Endothelial cell (in vitro differentiated cells): ENCODE data around the gene TRMT1L. TPM values are rescaled to one million over a fixed set of nuclear protein-coding genes. Genes with fewer than 3 reads are reported as not detected.

ENCODE experiments used
- DNase-seq: peaks from one replicate; pipeline ENCODE4 v3.0.0; 2021; ENCODE audit warnings: low spot score
- H3K27ac Mint-ChIP-seq: one replicate; pipeline ENCODE4 v1.8.0; 2021; ENCODE audit warnings: mixed read lengths, inconsistent platforms; ENCODE audit not compliant: unreplicated experiment
- H3K27me3 Mint-ChIP-seq: one replicate; pipeline ENCODE4 v1.8.0; 2021; ENCODE audit warnings: mild to moderate bottlenecking, moderate library complexity, mixed read lengths, inconsistent platforms; ENCODE audit not compliant: unreplicated experiment
- H3K36me3 Mint-ChIP-seq: one replicate; pipeline ENCODE4 v1.8.0; 2021; ENCODE audit warnings: mild to moderate bottlenecking, low read depth, mixed read lengths, inconsistent platforms; ENCODE audit not compliant: unreplicated experiment
- H3K4me1 Mint-ChIP-seq: one replicate; pipeline ENCODE4 v1.8.0; 2021; ENCODE audit warnings: mild to moderate bottlenecking, mixed read lengths, inconsistent platforms; ENCODE audit not compliant: unreplicated experiment
- H3K4me3 Mint-ChIP-seq: one replicate; pipeline ENCODE4 v1.8.0; 2021; ENCODE audit warnings: mild to moderate bottlenecking, mixed read lengths, inconsistent platforms; ENCODE audit not compliant: unreplicated experiment
- H3K9me3 Mint-ChIP-seq: one replicate; pipeline ENCODE4 v1.8.0; 2021; ENCODE audit warnings: mixed read lengths, inconsistent platforms; ENCODE audit not compliant: unreplicated experiment
- total RNA-seq: library from RNA; stranded (reverse); fragmentation: NEBNext Ultra II Directional; extraction: Animal tissue kit (Norgen Biotek cat#: 25700); gene quantifications from one replicate; pipeline ENCODE4 v1.2.1, GENCODE V29; 2021; ENCODE audit not compliant: unreplicated experiment
- TF ChIP-seq, protein P1 (sequence below): fragments of 200-600 bp; sonication (generic); IDR thresholded peaks from one replicate; pipeline ENCODE4 v1.5.0; 2021; ENCODE audit warnings: antibody characterized with exemption; ENCODE audit not compliant: unreplicated experiment

Gene TRMT1L
- total RNA-seq, 1 donor from 2014 or later: 17.4 TPM

DNA sequence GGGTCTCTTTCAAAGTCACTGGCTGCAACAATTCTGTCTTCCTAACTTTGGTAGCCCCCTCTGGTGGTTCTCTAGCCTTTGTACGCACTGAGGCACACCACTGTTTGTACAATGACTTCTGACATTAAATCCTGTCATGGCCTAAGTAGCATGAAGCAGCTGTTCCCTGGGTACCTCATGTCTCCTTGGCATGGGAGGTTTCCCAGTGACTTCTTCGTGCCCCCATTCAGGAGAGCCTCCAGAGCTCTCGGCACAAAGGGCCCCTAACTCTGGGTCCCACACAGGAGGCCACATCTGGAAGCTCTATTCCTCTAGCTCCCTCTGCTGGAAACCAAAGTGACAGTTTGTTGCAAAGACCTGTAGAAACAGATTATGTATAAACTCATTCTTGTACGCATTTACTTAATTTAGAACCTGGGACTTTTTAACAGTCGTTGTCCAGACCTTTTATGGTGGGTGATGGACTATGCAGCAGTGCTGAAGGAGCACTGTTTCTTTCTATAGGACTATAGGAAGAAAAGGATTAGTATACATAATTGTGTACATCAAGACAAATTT lies 13.6 kb upstream of the TRMT1L start:
- no peak overlapping the region for H3K4me3 Mint-ChIP-seq
- H3K27me3 Mint-ChIP-seq: no peaks in the 10 kb centered on the region
- H3K27ac Mint-ChIP-seq: no peak overlapping the region
- no peaks in the 10 kb centered on the region for H3K36me3 Mint-ChIP-seq
- TF ChIP-seq, protein P1, sequence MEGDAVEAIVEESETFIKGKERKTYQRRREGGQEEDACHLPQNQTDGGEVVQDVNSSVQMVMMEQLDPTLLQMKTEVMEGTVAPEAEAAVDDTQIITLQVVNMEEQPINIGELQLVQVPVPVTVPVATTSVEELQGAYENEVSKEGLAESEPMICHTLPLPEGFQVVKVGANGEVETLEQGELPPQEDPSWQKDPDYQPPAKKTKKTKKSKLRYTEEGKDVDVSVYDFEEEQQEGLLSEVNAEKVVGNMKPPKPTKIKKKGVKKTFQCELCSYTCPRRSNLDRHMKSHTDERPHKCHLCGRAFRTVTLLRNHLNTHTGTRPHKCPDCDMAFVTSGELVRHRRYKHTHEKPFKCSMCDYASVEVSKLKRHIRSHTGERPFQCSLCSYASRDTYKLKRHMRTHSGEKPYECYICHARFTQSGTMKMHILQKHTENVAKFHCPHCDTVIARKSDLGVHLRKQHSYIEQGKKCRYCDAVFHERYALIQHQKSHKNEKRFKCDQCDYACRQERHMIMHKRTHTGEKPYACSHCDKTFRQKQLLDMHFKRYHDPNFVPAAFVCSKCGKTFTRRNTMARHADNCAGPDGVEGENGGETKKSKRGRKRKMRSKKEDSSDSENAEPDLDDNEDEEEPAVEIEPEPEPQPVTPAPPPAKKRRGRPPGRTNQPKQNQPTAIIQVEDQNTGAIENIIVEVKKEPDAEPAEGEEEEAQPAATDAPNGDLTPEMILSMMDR: peak; percentile 64
- DNase-seq: peak; percentile 49
- H3K9me3 Mint-ChIP-seq: no peaks in the 10 kb centered on the region
- peaks cover 13% of the 10 kb centered on the region for H3K4me1 Mint-ChIP-seq

DNA sequence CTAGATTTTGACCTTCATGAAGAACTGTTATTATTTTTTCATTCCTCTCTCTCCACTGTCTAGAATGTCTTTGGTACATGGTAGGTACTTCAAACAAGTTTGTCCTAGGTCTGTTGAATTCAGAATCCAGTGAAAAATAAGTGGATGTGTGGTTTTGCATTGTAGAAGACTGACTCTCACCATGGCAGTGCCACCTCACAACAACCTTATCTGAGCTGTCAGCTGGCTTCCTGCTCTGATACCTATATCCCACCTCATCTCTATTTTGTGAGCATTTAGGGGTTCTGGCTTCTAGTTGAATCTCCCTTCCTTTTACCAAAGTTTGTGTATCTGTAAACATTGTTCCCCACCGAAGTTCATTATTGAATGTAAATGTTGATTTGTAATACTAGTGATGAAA lies 9.4 kb upstream of the TRMT1L start:
- TF ChIP-seq, protein P1: no peak
- no peaks in the 10 kb centered on the region for H3K9me3 Mint-ChIP-seq
- H3K36me3 Mint-ChIP-seq: peaks cover 7% of the 10 kb centered on the region
- peaks cover 19% of the 10 kb centered on the region for H3K4me1 Mint-ChIP-seq
- peak overlapping the region; percentile 9 for H3K4me3 Mint-ChIP-seq
- H3K27me3 Mint-ChIP-seq: no peaks in the 10 kb centered on the region
- peak overlapping the region; percentile 94 for H3K27ac Mint-ChIP-seq
- DNase-seq: no peak

DNA sequence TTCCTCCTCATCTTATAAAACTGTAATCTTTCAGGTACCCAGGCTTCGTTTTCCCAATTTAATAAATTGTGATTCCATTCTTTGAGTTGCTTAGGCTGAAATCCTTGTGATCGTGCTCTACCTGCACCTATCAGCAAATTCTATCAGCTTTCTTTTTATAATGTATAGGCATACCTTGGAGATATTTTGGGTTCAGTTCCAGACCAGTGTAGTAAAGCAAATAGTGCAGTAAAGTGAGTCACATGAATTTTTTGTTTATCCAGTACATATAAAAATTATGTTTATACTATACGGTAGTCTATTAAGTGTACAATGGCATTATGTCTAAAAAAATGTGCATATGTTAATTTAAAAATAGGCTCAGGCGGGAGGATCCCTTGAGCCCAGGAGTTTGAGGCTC lies 5.7 kb upstream of the TRMT1L start:
- TF ChIP-seq, protein P1: no peak
- no peak for DNase-seq
- Mint-ChIP-seq H3K27me3 (peaks cover 4% of the 10 kb centered on the region), H3K9me3 (no peaks in the 10 kb centered on the region), H3K4me3 (no peak overlapping the region), H3K36me3 (peaks cover 10% of the 10 kb centered on the region), H3K4me1 (peaks cover 28% of the 10 kb centered on the region), H3K27ac (no peak overlapping the region)

DNA sequence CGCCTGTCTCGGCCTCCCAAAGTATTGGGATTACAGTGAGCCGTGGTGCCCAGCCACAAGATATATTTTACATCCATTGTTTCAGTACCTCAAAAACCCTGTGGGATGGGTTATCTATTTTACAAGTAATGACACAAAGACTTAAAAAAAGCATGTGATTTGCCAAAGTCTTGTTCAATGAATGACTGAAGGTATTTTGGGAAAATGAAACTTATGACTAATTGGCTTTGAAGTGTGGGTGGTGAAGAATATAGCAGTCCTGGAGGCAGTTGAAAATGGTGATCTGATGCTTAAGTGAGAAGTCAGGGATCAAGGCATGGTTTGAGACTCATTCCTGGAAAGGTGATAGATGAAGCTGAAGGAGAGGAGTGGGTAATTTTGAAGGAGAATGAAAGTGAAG lies 3.2 kb upstream of the TRMT1L start:
- Mint-ChIP-seq H3K9me3 (no peaks in the 10 kb centered on the region), H3K27me3 (peaks cover 11% of the 10 kb centered on the region), H3K4me1 (peaks cover 25% of the 10 kb centered on the region), H3K36me3 (peaks cover 10% of the 10 kb centered on the region), H3K4me3 (no peak overlapping the region), H3K27ac (peak overlapping the region; percentile 19)
- no peak for DNase-seq
- TF ChIP-seq, protein P1: no peak

DNA sequence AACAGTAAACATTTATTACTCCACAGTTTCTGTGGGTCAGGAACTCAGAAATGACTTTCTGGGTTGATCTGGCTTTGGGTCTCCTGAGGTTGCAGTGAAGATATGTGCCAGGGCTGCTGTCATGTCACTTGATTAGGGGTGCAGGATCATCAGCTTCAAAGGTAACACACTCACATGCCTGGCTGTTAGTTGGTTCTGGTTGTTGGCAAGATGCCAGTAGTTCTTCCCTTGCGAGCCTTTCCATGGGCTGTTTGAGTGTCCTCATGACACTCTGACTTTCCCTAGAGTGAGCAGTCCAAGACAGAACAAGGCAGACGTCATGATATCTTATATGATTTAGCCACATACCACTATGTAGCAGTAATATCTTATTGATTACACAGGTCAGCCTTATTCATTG lies 2.0 kb upstream of the TRMT1L start:
- Mint-ChIP-seq H3K4me3 (peak overlapping the region; percentile 78), H3K36me3 (peaks cover 7% of the 10 kb centered on the region), H3K27me3 (peaks cover 11% of the 10 kb centered on the region), H3K4me1 (peaks cover 21% of the 10 kb centered on the region), H3K9me3 (no peaks in the 10 kb centered on the region), H3K27ac (no peak overlapping the region)
- no peak for DNase-seq
- TF ChIP-seq, protein P1: no peak
